Naive thymus-derived CD4-positive, alpha-beta T cell (primary cell): ENCODE measurements around the gene CD164L2. TPM values are rescaled to one million over a fixed set of nuclear protein-coding genes. Genes with fewer than 3 reads are reported as not detected.
A peak's percentile ranks its signal among the peaks of the same experiment; 100 is the strongest.

ENCODE experiments used
- ATAC-seq: fragments of 150-1000 bp; cut with Tn5 transposase; 2 replicates; pipeline ENCODE4 v1.10.0; 2021; ENCODE audit warnings: mild to moderate bottlenecking, moderate library complexity
- CTCF ChIA-PET: fragments of 350-600 bp; sonication (Branson Sonifier 250); formaldehyde crosslinking; loops from one replicate; lab custom pipeline; 2021; ENCODE audit warnings: antibody characterized with exemption; lab: Charles Lee
- POLR2A ChIA-PET: fragments of 350-600 bp; sonication (Branson Sonifier 250); formaldehyde crosslinking; loops from one replicate; lab custom pipeline; 2021; ENCODE audit warnings: antibody characterized with exemption, inconsistent platforms; lab: Charles Lee
- DNase-seq, 9 donors: peaks; one replicate each; pipeline versions ENCODE4 v3.0.0 to v3.0.0-alpha.2; 2020 to 2022; ENCODE audit warnings: mixed read lengths in 1 of 9
- H3K27ac ChIP-seq: one replicate; pipeline ENCODE4 v1.7.0; 2013; ENCODE audit warnings: mild to moderate bottlenecking, low read depth, low read length, moderate library complexity
- H3K27me3 ChIP-seq, 2 donors: one replicate each; pipeline ENCODE4 v1.7.0; 2013; ENCODE audit warnings: low read length in 2 of 2, mild to moderate bottlenecking in 2 of 2, moderate library complexity in 2 of 2; ENCODE audit not compliant: control insufficient read depth in 2 of 2, insufficient read depth in 2 of 2
- H3K36me3 ChIP-seq, 3 experiments: 1 replicate in 2 of 3; 2 replicates in 1 of 3; pipeline ENCODE4 v1.7.0; 2013; ENCODE audit warnings: low read length in 3 of 3, mild to moderate bottlenecking in 3 of 3, moderate library complexity in 1 of 3; ENCODE audit not compliant: insufficient read depth in 3 of 3, control insufficient read depth in 2 of 3
- H3K4me1 ChIP-seq, 2 donors: one replicate each; pipeline ENCODE4 v1.7.0; 2013; ENCODE audit warnings: low read length in 2 of 2, mild to moderate bottlenecking in 2 of 2, moderate library complexity in 1 of 2; ENCODE audit not compliant: control insufficient read depth in 2 of 2, insufficient read depth in 2 of 2
- H3K4me3 ChIP-seq: 2 replicates; pipeline ENCODE4 v1.7.0; 2013; ENCODE audit warnings: mild to moderate bottlenecking, low read length
- H3K9me3 ChIP-seq, 3 experiments: 1 replicate in 2 of 3; 2 replicates in 1 of 3; pipeline ENCODE4 v1.7.0; 2013; ENCODE audit warnings: low read length in 3 of 3; ENCODE audit not compliant: control insufficient read depth in 2 of 3
- H3K27ac Mint-ChIP-seq, 9 donors: one replicate each; pipeline ENCODE4 v1.8.0; 2020 to 2022; ENCODE audit warnings: mixed read lengths in 9 of 9, mild to moderate bottlenecking in 8 of 9, moderate library complexity in 5 of 9, inconsistent platforms in 2 of 9
- H3K27me3 Mint-ChIP-seq, 5 donors: one replicate each; pipeline ENCODE4 v1.8.0; 2021 to 2022; ENCODE audit warnings: mixed read lengths in 5 of 5, mild to moderate bottlenecking in 1 of 5
- H3K36me3 Mint-ChIP-seq, 5 donors: one replicate each; pipeline ENCODE4 v1.8.0; 2020 to 2022; ENCODE audit warnings: mixed read lengths in 5 of 5, mild to moderate bottlenecking in 3 of 5, inconsistent platforms in 1 of 5
- H3K4me1 Mint-ChIP-seq, 7 donors: one replicate each; pipeline ENCODE4 v1.8.0; 2020 to 2022; ENCODE audit warnings: mixed read lengths in 7 of 7, mild to moderate bottlenecking in 3 of 7, inconsistent platforms in 1 of 7
- H3K4me3 Mint-ChIP-seq, 10 donors: one replicate each; pipeline ENCODE4 v1.8.0; 2020 to 2022; ENCODE audit warnings: mild to moderate bottlenecking in 10 of 10, mixed read lengths in 10 of 10, moderate library complexity in 6 of 10, inconsistent platforms in 2 of 10
- H3K9me3 Mint-ChIP-seq, 11 donors: one replicate each; pipeline ENCODE4 v1.8.0; 2020 to 2022; ENCODE audit warnings: mixed read lengths in 11 of 11, mild to moderate bottlenecking in 4 of 11, inconsistent platforms in 1 of 11, moderate library complexity in 1 of 11
- intact Hi-C, 2 donors: fragments of 100-400 bp; cut with micrococcal nuclease; formaldehyde crosslinking; loops; one replicate each; pipeline ENCODE4 v1.15.1; 2023
- polyA plus RNA-seq, 2 donors: library from polyadenylated mRNA; unstranded; fragments of 300-500 nt; fragmentation: Illumina TruSeq; gene quantifications; one replicate each; pipeline ENCODE4 v1.2.3, GENCODE V29; 2021
- total RNA-seq, 6 experiments: library from RNA in 5 of 6; stranded (reverse) in 5 of 6; gene quantifications; 1 replicate in 5 of 6; 2 replicates in 1 of 6; pipeline ENCODE4 v1.2.3 and lab custom pipeline; 2021 to 2026

Gene CD164L2
- total and polyA plus RNA-seq, 7 experiments from 2014 or later, result 0.24 TPM; not detected in 6

- Mint-ChIP-seq H3K27me3 (no peaks in the 10 kb centered on the region), H3K4me3 (no peak overlapping the region), H3K9me3 (peaks cover 0 to 2% (median 0%) of the 10 kb centered on the region in 11 donors), H3K4me1 (peaks cover 12 to 56% (median 45%) of the 10 kb centered on the region in 7 donors), H3K27ac (peak overlapping the region in 3 of 9 donors; percentile 43 to 84 (median 68)), H3K36me3 (peaks cover 20 to 46% (median 29%) of the 10 kb centered on the region in 5 donors)
- no peaks in the 10 kb centered on the region for H3K9me3 ChIP-seq
- no peak overlapping the region for H3K27ac ChIP-seq
- intact Hi-C loops, result loop anchor here in 1 of 2 donors (2.0 to 5.0 kb wide), 3 partner anchors 73 to 245 kb away; partner anchors contain the start of gene WASF2
- no peak for ATAC-seq
- H3K4me1 ChIP-seq, result peaks cover 8 to 23% of the 10 kb centered on the region in 2 donors
- DNase-seq, result no peak
- peaks cover 28 to 64% (median 32%) of the 10 kb centered on the region in 3 experiments for H3K36me3 ChIP-seq
- ChIA-PET POLR2A (interaction anchor here (0.6 to 1.3 kb wide), 2 partner anchors 38 to 96 kb away, joined by 3 read pairs; no protein-coding TSS in a partner anchor), CTCF (interaction anchor here (0.7 kb wide), 1 partner anchor 32 kb away, joined by 4 read pairs; no protein-coding TSS in a partner anchor)
- no peaks in the 10 kb centered on the region for H3K27me3 ChIP-seq
- no peak overlapping the region for H3K4me3 ChIP-seq
These were observed 34.6 kb upstream of the CD164L2 start for GRCh38 chr1:27417713-27418112.

DNA sequence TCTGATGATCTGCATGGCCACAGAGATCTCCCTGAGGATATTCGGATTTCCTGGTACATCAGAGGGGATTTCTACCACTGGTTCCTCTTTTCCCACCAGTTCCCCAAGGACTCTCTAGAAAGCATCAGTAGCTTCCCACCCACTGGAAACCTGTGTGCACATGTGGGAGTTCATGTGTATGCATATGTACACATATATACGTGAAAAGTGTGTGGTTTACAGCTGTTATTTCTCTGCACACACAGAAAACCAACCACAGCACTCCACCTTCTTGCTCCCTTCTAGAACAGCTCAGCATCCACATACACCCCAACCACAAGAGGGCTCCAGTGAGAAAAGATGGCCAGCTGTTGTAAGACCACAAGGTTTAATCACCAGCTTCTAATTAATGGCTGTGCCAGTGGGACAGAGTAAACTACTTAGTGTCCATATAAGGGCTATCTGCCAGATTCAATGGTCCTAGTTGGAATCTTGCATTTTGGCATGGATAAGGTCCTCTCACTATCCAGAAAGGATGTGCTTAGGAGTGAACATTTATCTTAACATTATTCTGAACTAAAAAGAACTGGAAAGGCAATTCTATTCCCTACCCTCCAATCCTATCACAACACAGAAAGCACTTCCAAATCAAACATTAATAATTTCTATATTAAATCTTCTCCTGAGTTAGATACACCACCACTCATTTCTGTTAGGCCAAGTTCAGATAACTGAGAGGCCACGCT, 33.4 kb upstream of the CD164L2 start:
- no peaks in the 10 kb centered on the region for H3K27me3 Mint-ChIP-seq
- H3K4me1 ChIP-seq, result peaks cover 0 to 11% of the 10 kb centered on the region in 2 donors
- H3K4me1 Mint-ChIP-seq, result peaks cover 12 to 46% (median 35%) of the 10 kb centered on the region in 7 donors
- H3K27ac ChIP-seq, result peak overlapping the region; percentile 10
- ATAC-seq (peak; percentile 87), DNase-seq (peak in 7 of 9 donors; percentile 44 to 67 (median 56))
- no peak overlapping the region for H3K4me3 ChIP-seq
- H3K27me3 ChIP-seq, result no peaks in the 10 kb centered on the region
- peak overlapping the region; percentile 3 to 85 (median 53) for H3K27ac Mint-ChIP-seq
- ChIA-PET POLR2A (interaction anchor here (0.9 to 1.2 kb wide), 6 partner anchors 10 to 187 kb away, joined by 3 to 5 read pairs (median 4); partner anchors contain the start of genes AHDC1 and WASF2), CTCF (interaction anchor here (0.5 to 4.0 kb wide), 14 partner anchors 12 to 246 kb away, joined by 3 to 24 read pairs (median 4); no protein-coding TSS in a partner anchor)
- H3K9me3 ChIP-seq, result no peaks in the 10 kb centered on the region
- no peak overlapping the region for H3K4me3 Mint-ChIP-seq
- no peaks in the 10 kb centered on the region for H3K9me3 Mint-ChIP-seq
- H3K36me3 Mint-ChIP-seq, result peaks cover 20 to 51% (median 29%) of the 10 kb centered on the region in 5 donors
- intact Hi-C loops, result loop anchor here (1.0 to 5.0 kb wide), 7 partner anchors 39 to 246 kb away; partner anchors contain the start of gene WASF2 (in 1 of the 2)
- peaks cover 37 to 74% (median 43%) of the 10 kb centered on the region in 3 experiments for H3K36me3 ChIP-seq

- Mint-ChIP-seq H3K4me1 (peaks cover 11 to 32% (median 28%) of the 10 kb centered on the region in 7 donors), H3K27ac (peak overlapping the region in 4 of 9 donors; percentile 32 to 80 (median 53)), H3K27me3 (no peaks in the 10 kb centered on the region), H3K36me3 (peaks cover 24 to 59% (median 37%) of the 10 kb centered on the region in 5 donors), H3K4me3 (no peak overlapping the region), H3K9me3 (no peaks in the 10 kb centered on the region)
- intact Hi-C loops, result no loop called here
- DNase-seq (no peak), ATAC-seq (no peak)
- no peaks in the 10 kb centered on the region for H3K4me1 ChIP-seq
- H3K4me3 ChIP-seq, result no peak overlapping the region
- peaks cover 44 to 94% (median 49%) of the 10 kb centered on the region in 3 experiments for H3K36me3 ChIP-seq
- ChIA-PET CTCF (interaction anchor here (1.7 to 4.0 kb wide), 4 partner anchors 12 to 249 kb away, joined by 4 to 24 read pairs (median 8); no protein-coding TSS in a partner anchor), POLR2A (interaction anchor here (1.0 to 1.9 kb wide), 4 partner anchors 14 to 109 kb away, joined by 3 to 5 read pairs (median 4); no protein-coding TSS in a partner anchor)
- no peaks in the 10 kb centered on the region for H3K9me3 ChIP-seq
- no peaks in the 10 kb centered on the region for H3K27me3 ChIP-seq
- no peak overlapping the region for H3K27ac ChIP-seq
These were observed 31.0 kb upstream of the CD164L2 start for GRCh38 chr1:27414091-27414490.

DNA sequence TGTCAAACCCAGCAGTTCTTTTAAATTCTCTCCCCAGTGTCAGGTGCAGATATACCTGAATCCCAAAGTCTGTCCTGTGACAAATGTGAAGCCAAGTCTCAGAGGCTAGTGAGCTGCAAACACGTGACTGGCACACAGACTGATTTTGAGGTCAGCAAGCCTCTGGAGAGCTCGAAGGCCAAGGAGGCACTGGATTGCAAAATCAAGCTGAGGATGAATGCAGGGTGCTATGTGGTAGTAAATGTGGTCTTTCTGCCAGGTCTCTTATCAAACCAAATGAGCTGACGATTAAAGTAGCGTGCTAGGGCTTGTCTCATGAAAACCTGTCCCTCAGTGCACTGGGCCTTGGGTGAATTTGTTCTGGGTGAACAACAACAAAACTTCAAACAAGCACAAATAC, 29.9 kb upstream of the CD164L2 start:
- Mint-ChIP-seq H3K36me3 (peaks cover 18 to 58% (median 35%) of the 10 kb centered on the region in 5 donors), H3K4me3 (no peak overlapping the region), H3K27ac (peak overlapping the region in 3 of 9 donors; percentile 19 to 42 (median 38)), H3K9me3 (no peaks in the 10 kb centered on the region), H3K27me3 (no peaks in the 10 kb centered on the region), H3K4me1 (peaks cover 7 to 21% (median 20%) of the 10 kb centered on the region in 7 donors)
- Histone ChIP-seq H3K27me3 (no peaks in the 10 kb centered on the region), H3K4me1 (no peaks in the 10 kb centered on the region), H3K36me3 (peaks cover 51 to 94% (median 52%) of the 10 kb centered on the region in 3 experiments), H3K9me3 (no peaks in the 10 kb centered on the region), H3K27ac (no peak overlapping the region), H3K4me3 (no peak overlapping the region)
- ChIA-PET CTCF (interaction anchor here (0.7 to 4.0 kb wide), 3 partner anchors 11 to 194 kb away, joined by 3 to 24 read pairs (median 8); no protein-coding TSS in a partner anchor), POLR2A (interaction anchor here (1.0 to 1.9 kb wide), 3 partner anchors 13 to 108 kb away, joined by 3 to 8 read pairs (median 4); partner anchors contain the start of gene WASF2)
- no peak for ATAC-seq
- DNase-seq, result no peak
- intact Hi-C loops, result no loop called here

DNA sequence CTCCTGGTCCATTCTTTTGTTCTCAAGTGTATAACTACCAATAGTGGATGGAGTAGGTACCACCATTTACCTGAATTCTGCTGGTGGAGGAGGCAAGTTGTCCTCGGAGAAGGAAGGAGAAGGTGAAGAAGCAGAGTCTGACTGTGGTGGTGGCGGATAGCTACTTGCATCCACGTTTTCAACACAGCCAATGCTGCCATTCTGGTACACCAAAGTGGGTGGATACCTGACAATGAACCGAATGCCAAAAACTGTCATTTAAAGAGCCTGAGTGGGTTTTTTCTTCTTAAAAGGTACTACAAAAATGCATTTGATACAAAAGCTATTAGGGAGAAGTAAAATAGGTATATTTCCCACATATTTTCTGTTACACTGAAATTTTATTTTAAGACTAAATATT, 29.4 kb upstream of the CD164L2 start:
- Histone ChIP-seq H3K4me1 (no peaks in the 10 kb centered on the region), H3K36me3 (peaks cover 47 to 94% (median 55%) of the 10 kb centered on the region in 3 experiments), H3K27ac (no peak overlapping the region), H3K9me3 (no peaks in the 10 kb centered on the region), H3K4me3 (no peak overlapping the region), H3K27me3 (no peaks in the 10 kb centered on the region)
- DNase-seq, result no peak
- Mint-ChIP-seq H3K9me3 (peaks cover 0 to under 1% (median 0%) of the 10 kb centered on the region in 11 donors), H3K4me3 (no peak overlapping the region), H3K4me1 (peaks cover 7 to 20% (median 18%) of the 10 kb centered on the region in 7 donors), H3K27me3 (no peaks in the 10 kb centered on the region), H3K36me3 (peaks cover 18 to 59% (median 36%) of the 10 kb centered on the region in 5 donors), H3K27ac (peak overlapping the region in 1 of 9 donors; percentile 12)
- CTCF ChIA-PET, result interaction anchor here (0.7 to 2.4 kb wide), 3 partner anchors 11 to 162 kb away, joined by 3 to 8 read pairs (median 3); no protein-coding TSS in a partner anchor
- ATAC-seq, result no peak
- intact Hi-C loops, result no loop called here
- POLR2A ChIA-PET, result interaction anchor here (1.1 to 1.9 kb wide), 2 partner anchors 13 to 78 kb away, joined by 4 to 8 read pairs; partner anchors contain the start of gene WASF2

DNA sequence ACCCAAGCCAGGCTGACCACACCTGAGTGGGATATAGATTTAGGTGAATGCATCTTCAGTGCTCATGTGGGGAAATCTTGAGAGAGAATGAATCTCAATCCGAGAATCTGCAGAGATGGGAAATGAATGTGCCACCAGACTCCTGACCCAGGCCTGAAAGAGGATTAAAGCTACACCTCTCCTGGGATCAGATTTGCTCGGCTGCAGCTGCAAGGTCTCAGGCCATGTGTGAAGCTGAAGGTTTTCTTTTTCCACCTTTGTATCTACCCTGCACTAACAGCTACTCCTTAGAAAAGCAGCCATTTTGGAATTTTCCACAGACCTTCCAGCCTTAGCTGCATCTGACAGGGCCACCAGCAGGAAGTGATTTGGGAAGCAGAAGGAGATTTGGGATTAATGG, 27.6 kb upstream of the CD164L2 start:
- Histone ChIP-seq H3K36me3 (peaks cover 40 to 90% (median 44%) of the 10 kb centered on the region in 3 experiments), H3K27me3 (no peaks in the 10 kb centered on the region), H3K9me3 (no peaks in the 10 kb centered on the region), H3K27ac (no peak overlapping the region), H3K4me3 (no peak overlapping the region), H3K4me1 (no peaks in the 10 kb centered on the region)
- no peaks in the 10 kb centered on the region for H3K27me3 Mint-ChIP-seq
- peaks cover 0 to 1% (median 0%) of the 10 kb centered on the region in 11 donors for H3K9me3 Mint-ChIP-seq
- ChIA-PET POLR2A (interaction anchor here (0.7 kb wide), 2 partner anchors 44 to 484 kb away, joined by 3 read pairs; no protein-coding TSS in a partner anchor), CTCF (interaction anchor here (1.2 kb wide), 1 partner anchor 196 kb away, joined by 3 read pairs; no protein-coding TSS in a partner anchor)
- H3K4me1 Mint-ChIP-seq, result peaks cover 0 to 6% (median 2%) of the 10 kb centered on the region in 7 donors
- ATAC-seq (no peak), DNase-seq (no peak)
- H3K4me3 Mint-ChIP-seq, result no peak overlapping the region
- H3K36me3 Mint-ChIP-seq, result peaks cover 18 to 55% (median 30%) of the 10 kb centered on the region in 5 donors
- intact Hi-C loops, result no loop called here
- peak overlapping the region in 5 of 9 donors; percentile 18 to 75 (median 36) for H3K27ac Mint-ChIP-seq
